Activated CD8-positive, alpha-beta T cell treated with anti-CD3 and anti-CD28 coated beads for 36 hours (primary cell): ENCODE data around the gene IL1RN. TPM values are rescaled to one million over a fixed set of nuclear protein-coding genes. Genes with fewer than 3 reads are reported as not detected.

ENCODE experiments used
- ATAC-seq: fragments of 200-7000 bp; cut with Tn5 transposase; one replicate; pipeline ENCODE4 v1.10.0; 2021; ENCODE audit warnings: mild to moderate bottlenecking, moderate library complexity
- CTCF ChIA-PET: fragments of 350-600 bp; sonication (Branson Sonifier 250); formaldehyde crosslinking; loops from one replicate; lab custom pipeline; 2021; ENCODE audit warnings: antibody characterized with exemption; lab: Charles Lee
- POLR2A ChIA-PET: fragments of 350-600 bp; sonication (Branson Sonifier 250); formaldehyde crosslinking; loops from one replicate; lab custom pipeline; 2021; ENCODE audit warnings: antibody characterized with exemption; lab: Charles Lee
- DNase-seq: peaks from one replicate; pipeline ENCODE4 v3.0.0-alpha.2; 2020
- H3K27ac Mint-ChIP-seq: one replicate; pipeline ENCODE4 v1.8.0; 2021; ENCODE audit warnings: mild to moderate bottlenecking, mixed read lengths
- H3K27me3 Mint-ChIP-seq: one replicate; pipeline ENCODE4 v1.8.0; 2021; ENCODE audit warnings: mixed read lengths
- H3K36me3 Mint-ChIP-seq: one replicate; pipeline ENCODE4 v1.8.0; 2021; ENCODE audit warnings: low read depth, mixed read lengths
- H3K4me1 Mint-ChIP-seq: one replicate; pipeline ENCODE4 v1.8.0; 2021; ENCODE audit warnings: low read depth, mixed read lengths
- H3K4me3 Mint-ChIP-seq: one replicate; pipeline ENCODE4 v1.8.0; 2021; ENCODE audit warnings: mild to moderate bottlenecking, moderate library complexity, mixed read lengths
- H3K9me3 Mint-ChIP-seq: one replicate; pipeline ENCODE4 v1.8.0; 2021; ENCODE audit warnings: mixed read lengths
- intact Hi-C: fragments of 100-400 bp; cut with micrococcal nuclease; formaldehyde crosslinking; loops from one replicate; pipeline ENCODE4 v1.10.0; 2022
- total RNA-seq, 2 experiments: library from RNA; stranded (reverse); gene quantifications; one replicate each; pipeline ENCODE4 v1.2.3, GENCODE V29; 2021
- TF ChIP-seq, protein P1 (sequence below): fragments of 200-600 bp; IDR thresholded peaks from one replicate; pipeline ENCODE4 v1.8.0; 2022; ENCODE audit warnings: antibody characterized with exemption, mild to moderate bottlenecking

The IL1RN gene
- total RNA-seq, 2 experiments from 2014 or later: 0.50 to 0.85 TPM

DNA sequence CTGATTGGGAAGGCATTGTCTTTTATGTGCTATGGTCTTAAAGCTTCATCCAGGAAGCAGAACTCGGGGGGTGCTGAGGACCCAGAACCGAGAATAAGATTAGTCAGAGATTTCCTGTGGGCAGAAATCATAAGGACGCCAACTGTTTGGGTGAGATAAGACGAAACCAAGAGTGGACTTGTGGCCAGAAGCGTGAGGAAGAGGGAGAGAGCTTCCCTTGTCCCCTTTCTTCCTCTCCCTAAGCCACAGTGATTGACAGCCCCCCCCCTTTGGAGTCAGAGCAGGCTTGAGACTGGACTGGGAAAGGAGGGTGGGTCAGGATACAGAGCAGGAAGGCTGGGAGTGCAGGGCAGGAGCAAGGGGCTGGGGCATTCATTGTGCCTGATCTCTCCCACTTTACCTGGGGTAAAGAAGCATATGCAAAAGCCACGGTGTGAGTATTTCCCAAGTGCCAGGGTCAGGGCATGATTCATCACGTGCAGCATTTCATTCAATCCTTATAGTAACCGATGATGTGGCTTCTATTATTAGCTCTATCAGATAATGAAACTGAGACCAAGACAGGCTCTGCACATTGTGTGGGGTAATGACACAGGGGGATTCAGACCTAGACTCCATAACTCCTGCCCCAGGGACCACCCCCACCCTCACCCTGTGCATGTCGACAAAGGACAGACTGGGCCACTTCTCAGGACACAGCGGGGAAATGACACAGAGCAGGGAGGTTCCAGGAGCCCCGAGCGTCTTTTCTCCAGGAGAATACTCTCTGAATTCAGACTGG, 3.0 kb upstream of the IL1RN start:
- Mint-ChIP-seq H3K9me3 (no peaks in the 10 kb centered on the region), H3K27me3 (peaks cover 6% of the 10 kb centered on the region), H3K27ac (no peak overlapping the region), H3K4me1 (peaks cover 35% of the 10 kb centered on the region), H3K4me3 (peak overlapping the region; percentile 24), H3K36me3 (no peaks in the 10 kb centered on the region)
- TF ChIP-seq, protein P1, sequence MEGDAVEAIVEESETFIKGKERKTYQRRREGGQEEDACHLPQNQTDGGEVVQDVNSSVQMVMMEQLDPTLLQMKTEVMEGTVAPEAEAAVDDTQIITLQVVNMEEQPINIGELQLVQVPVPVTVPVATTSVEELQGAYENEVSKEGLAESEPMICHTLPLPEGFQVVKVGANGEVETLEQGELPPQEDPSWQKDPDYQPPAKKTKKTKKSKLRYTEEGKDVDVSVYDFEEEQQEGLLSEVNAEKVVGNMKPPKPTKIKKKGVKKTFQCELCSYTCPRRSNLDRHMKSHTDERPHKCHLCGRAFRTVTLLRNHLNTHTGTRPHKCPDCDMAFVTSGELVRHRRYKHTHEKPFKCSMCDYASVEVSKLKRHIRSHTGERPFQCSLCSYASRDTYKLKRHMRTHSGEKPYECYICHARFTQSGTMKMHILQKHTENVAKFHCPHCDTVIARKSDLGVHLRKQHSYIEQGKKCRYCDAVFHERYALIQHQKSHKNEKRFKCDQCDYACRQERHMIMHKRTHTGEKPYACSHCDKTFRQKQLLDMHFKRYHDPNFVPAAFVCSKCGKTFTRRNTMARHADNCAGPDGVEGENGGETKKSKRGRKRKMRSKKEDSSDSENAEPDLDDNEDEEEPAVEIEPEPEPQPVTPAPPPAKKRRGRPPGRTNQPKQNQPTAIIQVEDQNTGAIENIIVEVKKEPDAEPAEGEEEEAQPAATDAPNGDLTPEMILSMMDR: no peak
- ChIA-PET POLR2A (interaction anchor here (0.7 to 1.1 kb wide), 4 partner anchors 12 to 205 kb away, joined by 3 to 5 read pairs (median 3); no protein-coding TSS in a partner anchor), CTCF (interaction anchor here (1.3 to 14.7 kb wide), 3 partner anchors 12 to 80 kb away, joined by 4 to 146 read pairs (median 8); no protein-coding TSS in a partner anchor)
- ATAC-seq (peak; percentile 76), DNase-seq (peak; percentile 48)
- intact Hi-C loops: no loop called here

DNA sequence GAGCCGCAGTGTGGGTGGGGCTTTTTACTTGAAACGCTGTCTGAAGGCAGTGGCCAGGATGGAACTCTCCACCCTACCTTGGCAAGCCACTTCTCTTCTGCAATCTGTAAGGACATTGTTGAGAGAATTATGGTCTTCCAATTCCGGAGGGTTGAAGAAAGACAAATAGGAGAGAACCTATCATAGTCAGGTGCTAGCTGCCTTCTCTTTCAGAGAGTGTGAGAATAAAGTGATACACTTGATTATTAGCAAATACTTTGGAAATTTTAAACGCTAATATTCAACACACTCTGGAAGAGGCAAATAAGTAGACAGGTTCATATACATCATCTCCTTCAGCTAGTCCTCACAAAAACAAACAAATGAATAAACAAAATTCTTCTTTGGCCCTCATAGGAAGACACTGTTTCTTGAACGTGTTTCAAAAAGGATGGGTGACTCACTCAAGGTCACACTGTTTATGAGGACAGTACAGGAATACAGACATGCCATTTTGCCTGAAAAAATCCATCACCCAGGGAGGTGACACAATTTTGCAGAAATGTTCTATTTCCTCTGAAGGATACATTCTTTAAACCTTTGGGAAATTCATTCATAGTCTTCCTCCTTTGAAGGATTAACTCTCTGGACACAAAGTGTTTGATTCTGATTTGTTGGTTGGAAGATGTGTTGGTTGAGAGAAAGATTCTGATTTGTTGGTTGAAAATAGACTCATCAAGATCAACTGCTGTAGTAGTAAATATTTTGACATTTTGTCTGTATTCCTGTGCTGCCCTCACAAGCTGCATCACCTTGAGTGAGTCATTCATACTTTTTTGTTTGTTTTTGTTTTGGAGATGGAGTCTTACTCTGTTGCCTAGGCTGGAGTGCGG, 2.2 kb upstream of the IL1RN start:
- ChIA-PET POLR2A (interaction anchor here (1.0 kb wide), 1 partner anchor 11 kb away, joined by 3 read pairs; no protein-coding TSS in a partner anchor), CTCF (interaction anchor here (1.3 to 14.7 kb wide), 3 partner anchors 11 to 79 kb away, joined by 4 to 146 read pairs (median 8); no protein-coding TSS in a partner anchor)
- no peak for DNase-seq

DNA sequence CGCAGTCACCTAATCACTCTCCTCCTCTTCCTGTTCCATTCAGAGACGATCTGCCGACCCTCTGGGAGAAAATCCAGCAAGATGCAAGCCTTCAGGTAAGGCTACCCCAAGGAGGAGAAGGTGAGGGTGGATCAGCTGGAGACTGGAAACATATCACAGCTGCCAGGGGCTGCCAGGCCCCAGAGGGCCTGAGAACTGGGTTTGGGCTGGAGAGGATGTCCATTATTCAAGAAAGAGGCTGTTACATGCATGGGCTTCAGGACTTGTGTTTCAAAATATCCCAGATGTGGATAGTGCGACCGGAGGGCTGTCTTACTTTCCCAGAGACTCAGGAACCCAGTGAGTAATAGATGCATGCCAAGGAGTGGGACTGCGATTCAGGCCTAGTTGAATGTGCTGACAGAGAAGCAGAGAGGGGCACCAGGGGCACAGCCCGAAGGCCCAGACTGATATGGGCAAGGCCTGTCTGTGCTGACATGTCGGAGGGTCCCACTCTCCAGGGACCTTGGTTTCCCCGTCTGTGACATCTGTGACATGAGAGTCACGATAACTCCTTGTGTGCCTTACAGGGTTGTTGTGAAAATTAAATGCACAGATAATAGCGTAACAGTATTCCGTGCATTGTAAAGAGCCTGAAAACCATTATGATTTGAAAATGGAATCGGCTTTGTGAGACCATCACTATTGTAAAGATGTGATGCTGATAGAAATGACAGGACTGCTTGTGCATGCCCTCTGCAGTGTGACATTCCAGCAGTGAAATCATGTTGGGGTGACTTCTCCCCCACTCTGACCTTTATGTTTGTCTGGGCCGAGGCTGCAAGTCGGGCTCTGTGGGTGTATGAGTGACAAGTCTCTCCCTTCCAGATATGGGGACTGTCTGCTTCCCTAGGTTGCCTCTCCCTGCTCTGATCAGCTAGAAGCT, 510 bp downstream of the IL1RN start:
- Mint-ChIP-seq H3K27me3 (peaks cover 1% of the 10 kb centered on the region), H3K36me3 (no peaks in the 10 kb centered on the region), H3K9me3 (no peaks in the 10 kb centered on the region), H3K27ac (no peak overlapping the region), H3K4me3 (no peak overlapping the region), H3K4me1 (peaks cover 31% of the 10 kb centered on the region)
- intact Hi-C loops: no loop called here
- TF ChIP-seq, protein P1: no peak
- DNase-seq (no peak), ATAC-seq (no peak)
- ChIA-PET POLR2A (no interaction called here), CTCF (interaction anchor here (0.8 to 14.7 kb wide), 6 partner anchors 8 to 71 kb away, joined by 3 to 146 read pairs (median 4); no protein-coding TSS in a partner anchor)

More for the DNA sequence above, 2.2 kb upstream of the IL1RN start:
- ATAC-seq: peak; percentile 18
- no peak overlapping the region for H3K27ac Mint-ChIP-seq
- intact Hi-C loops: no loop called here
- H3K36me3 Mint-ChIP-seq: no peaks in the 10 kb centered on the region
- no peaks in the 10 kb centered on the region for H3K9me3 Mint-ChIP-seq
- H3K4me3 Mint-ChIP-seq: no peak overlapping the region
- H3K27me3 Mint-ChIP-seq: peaks cover 6% of the 10 kb centered on the region
- H3K4me1 Mint-ChIP-seq: peaks cover 35% of the 10 kb centered on the region
- TF ChIP-seq, protein P1: no peak

DNA sequence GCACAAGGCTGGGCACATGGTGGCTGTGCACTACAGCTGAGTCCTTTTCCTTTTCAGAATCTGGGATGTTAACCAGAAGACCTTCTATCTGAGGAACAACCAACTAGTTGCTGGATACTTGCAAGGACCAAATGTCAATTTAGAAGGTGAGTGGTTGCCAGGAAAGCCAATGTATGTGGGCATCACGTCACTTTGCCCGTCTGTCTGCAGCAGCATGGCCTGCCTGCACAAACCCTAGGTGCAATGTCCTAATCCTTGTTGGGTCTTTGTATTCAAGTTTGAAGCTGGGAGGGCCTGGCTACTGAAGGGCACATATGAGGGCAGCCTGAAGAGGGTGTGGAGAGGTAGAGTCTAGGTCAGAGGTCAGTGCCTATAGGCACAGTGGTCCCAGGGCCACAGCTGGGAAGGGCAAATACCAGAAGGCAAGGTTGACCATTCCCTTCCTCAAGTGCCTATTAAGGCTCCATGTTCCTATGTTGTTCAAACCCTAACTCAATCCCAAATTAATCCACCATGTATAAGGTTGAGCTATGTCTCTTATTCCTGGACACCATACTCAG, 2.2 kb downstream of the IL1RN start:
- H3K4me1 Mint-ChIP-seq: peaks cover 23% of the 10 kb centered on the region
- intact Hi-C loops: no loop called here
- H3K9me3 Mint-ChIP-seq: no peaks in the 10 kb centered on the region
- no peak overlapping the region for H3K4me3 Mint-ChIP-seq
- CTCF ChIA-PET: interaction anchor here (1.0 to 14.7 kb wide), 5 partner anchors 7 to 74 kb away, joined by 3 to 146 read pairs (median 8); no protein-coding TSS in a partner anchor
- DNase-seq (no peak), ATAC-seq (no peak)
- peaks cover 1% of the 10 kb centered on the region for H3K27me3 Mint-ChIP-seq
- POLR2A ChIA-PET: no interaction called here
- H3K27ac Mint-ChIP-seq: no peak overlapping the region
- TF ChIP-seq, protein P1: no peak
- H3K36me3 Mint-ChIP-seq: no peaks in the 10 kb centered on the region
